ENCODE data around the gene CEBPA. TPM values are rescaled to one million over a fixed set of nuclear protein-coding genes. Genes with fewer than 3 reads are reported as not detected.

Gene CEBPA
- total RNA-seq, 2 experiments from 2014 or later = 0.22 to 0.33 TPM

DNA sequence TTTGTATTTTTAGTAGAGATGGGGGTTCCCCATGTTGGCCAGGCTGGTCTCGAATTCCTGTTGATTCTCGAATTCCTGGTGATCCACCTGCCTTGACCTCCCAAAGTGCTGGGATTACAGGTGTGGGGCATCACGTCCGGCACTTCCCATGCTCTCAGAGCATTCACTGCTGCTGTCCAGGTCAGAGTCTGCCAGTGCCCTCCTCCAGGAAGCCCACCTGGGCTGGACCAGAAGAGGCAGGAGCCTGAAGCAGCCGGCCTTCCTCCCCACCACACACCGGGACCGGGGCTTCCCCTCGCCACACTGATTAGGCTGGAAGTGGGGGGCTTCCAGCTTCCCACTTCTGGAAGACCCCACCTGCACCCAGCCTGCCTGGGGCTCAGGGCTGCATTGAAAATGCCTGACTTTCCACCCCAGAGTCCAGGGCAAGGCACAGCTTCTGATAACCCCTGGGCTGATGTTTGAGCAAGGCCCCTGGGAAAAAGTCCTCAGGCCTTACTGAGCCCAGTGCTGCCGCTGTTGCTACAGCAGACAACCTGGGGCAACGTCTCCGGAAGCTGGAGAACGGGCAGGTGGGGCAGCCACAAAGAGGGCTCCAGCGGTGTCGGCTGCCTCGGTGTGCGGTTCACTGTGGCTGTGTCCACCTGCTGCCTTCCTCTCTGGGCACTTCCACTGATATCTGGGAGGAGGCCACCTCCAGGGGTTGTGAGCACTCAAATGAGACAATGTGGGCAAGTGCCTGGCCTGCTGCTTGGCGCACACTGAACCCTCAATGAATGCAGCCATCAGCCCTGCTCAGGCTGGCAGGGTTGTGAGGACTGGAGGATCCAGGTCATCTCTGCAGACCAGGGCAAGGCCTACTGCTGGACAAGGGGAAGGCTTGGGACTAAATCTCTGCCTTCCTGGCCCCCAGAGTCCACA lies 22.6 kb downstream of the CEBPA start:
- no peak overlapping the region for H3K27ac Mint-ChIP-seq
- H3K4me3 Mint-ChIP-seq = no peak overlapping the region
- ChIA-PET POLR2A (interaction anchor here (1.1 to 1.3 kb wide), 2 partner anchors 44 to 94 kb away, joined by 5 read pairs; partner anchors contain the start of gene CEBPG), CTCF (interaction anchor here (1.0 to 1.6 kb wide), 4 partner anchors 9 to 94 kb away, joined by 3 to 10 read pairs (median 7); partner anchors contain the start of genes CEBPA and CEBPG)
- H3K27me3 Mint-ChIP-seq = no peaks in the 10 kb centered on the region
- DNase-seq = no peak
- intact Hi-C loops (cut with micrococcal nuclease) = loop anchor here (5.0 kb wide), 1 partner anchor 42 kb away; no protein-coding TSS in a partner anchor
- no peaks in the 10 kb centered on the region for H3K36me3 Mint-ChIP-seq
- H3K9me3 Mint-ChIP-seq = no peaks in the 10 kb centered on the region
- H3K4me1 Mint-ChIP-seq (ENCODE audit: low read depth) = peaks cover 12% of the 10 kb centered on the region

DNA sequence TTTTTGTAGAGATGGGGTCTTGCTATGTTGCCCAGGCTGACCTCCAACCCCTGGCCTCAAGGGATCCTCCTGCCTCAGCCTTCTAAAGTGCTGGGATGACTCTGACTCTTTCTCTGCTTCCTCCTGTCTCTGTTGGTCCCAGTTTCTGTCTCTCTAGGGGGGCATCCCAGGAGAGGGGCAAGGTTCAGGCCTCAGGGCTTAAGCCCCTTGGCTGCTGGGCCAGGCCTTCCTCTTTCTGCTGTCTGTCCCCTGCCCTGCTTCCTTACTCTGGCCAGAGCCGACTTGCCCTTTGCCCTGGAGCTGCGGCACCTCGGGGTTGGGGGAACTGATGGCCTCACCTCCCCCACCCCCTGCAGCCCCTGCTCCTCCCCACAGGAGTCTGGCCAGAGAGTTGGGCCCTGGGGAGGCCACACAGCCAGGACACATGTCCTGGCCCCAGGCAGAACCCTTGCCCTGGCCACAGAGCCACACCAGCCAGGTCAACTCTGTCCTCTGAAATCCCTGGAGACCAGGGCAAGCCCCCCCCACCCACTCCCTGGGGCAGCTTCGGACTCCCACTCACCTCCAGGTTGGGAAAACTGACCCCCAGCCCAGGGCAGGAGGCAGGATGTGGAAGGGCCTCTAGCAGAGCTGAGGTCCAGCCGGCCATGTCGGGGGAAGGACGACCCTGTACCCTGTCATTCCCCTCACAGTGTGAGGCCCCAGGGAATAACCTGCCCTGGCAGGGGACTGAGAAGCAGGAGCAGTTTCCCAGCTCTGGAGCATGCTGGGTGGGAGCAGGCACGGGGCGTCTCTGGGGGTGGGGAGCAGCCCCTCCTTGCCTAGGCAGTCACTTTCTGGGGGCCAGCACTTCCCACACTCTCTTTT lies 23.7 kb downstream of the CEBPA start:
- ChIA-PET POLR2A (no interaction called here), CTCF (no interaction called here)
- H3K9me3 Mint-ChIP-seq = no peaks in the 10 kb centered on the region
- DNase-seq = no peak
- intact Hi-C loops (cut with micrococcal nuclease) = no loop called here
- H3K27ac Mint-ChIP-seq = no peak overlapping the region
- H3K4me1 Mint-ChIP-seq (ENCODE audit: low read depth) = peaks cover 19% of the 10 kb centered on the region
- H3K4me3 Mint-ChIP-seq = no peak overlapping the region
- H3K27me3 Mint-ChIP-seq = no peaks in the 10 kb centered on the region
- no peaks in the 10 kb centered on the region for H3K36me3 Mint-ChIP-seq

DNA sequence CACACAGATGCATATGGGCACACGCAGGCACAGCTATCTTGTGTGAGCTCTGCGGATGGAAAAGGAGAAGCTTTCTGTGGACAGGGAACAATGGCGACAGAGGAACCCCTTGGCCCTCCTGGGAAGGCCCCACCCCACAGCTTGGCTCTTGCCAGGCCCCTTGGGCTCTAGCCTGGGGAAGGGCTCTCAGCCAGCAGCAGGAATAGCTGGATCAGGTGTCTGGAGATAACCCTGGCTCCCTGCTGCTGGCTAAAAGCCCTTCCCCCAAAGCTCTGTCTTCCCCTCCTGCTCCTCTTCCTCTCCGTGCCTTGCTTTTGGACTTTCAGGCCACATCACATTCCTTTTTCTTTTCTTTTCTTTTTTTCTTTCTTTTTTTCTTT lies 24.3 kb downstream of the CEBPA start:
- Mint-ChIP-seq H3K36me3 (no peaks in the 10 kb centered on the region), H3K27ac (no peak overlapping the region), H3K9me3 (no peaks in the 10 kb centered on the region), H3K4me3 (no peak overlapping the region), H3K4me1 (ENCODE audit: low read depth) (peaks cover 21% of the 10 kb centered on the region), H3K27me3 (no peaks in the 10 kb centered on the region)
- intact Hi-C loops (cut with micrococcal nuclease) = no loop called here
- no peak for DNase-seq
- POLR2A ChIA-PET = no interaction called here
- CTCF ChIA-PET = no interaction called here

- ChIA-PET CTCF (interaction anchor here (1.0 kb wide), 1 partner anchor 41 kb away, joined by 3 read pairs; no protein-coding TSS in a partner anchor), POLR2A (no interaction called here)
- no peak for DNase-seq
- Mint-ChIP-seq H3K27me3 (no peaks in the 10 kb centered on the region), H3K4me3 (no peak overlapping the region), H3K27ac (no peak overlapping the region), H3K36me3 (no peaks in the 10 kb centered on the region), H3K4me1 (ENCODE audit: low read depth) (peaks cover 23% of the 10 kb centered on the region), H3K9me3 (no peaks in the 10 kb centered on the region)
- intact Hi-C loops (cut with micrococcal nuclease) = no loop called here
Observed at GRCh38 chr19:33277434-33277833, 24.9 kb downstream of the CEBPA start.

DNA sequence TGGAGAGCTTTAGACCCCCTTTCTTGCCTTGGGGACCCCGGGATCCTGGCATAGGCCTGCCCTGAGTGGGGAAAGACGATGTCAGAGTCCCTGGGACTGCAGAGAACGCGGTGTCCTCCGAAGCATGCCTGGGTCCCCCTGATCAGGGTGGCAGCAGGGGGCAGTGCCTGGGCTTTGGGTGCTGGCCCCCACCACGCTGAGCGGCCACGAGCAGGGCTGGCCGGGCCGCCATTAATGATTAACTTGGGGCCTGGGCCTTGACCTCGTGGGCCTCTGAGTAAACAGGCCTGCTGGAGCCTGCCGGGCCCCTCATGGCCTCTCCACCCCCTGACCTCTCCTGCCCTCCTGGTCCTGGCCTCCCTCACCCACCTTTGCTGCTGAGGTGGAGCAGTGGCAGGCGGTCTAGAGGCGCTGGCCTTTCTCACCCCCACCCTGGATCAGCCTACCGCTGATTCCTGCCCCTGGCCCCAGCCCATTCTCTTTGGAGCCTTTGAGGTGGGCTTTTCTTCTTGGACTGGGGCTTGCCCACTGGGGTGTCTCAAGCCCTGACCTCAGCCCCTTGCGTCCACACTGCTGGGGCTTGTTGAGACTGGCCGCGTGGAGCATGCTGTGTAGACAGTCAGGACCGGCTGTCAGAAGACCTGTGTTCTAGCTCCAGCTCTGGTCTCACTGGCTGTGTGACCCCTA lies 26.3 kb downstream of the CEBPA start:
- CTCF ChIA-PET = interaction anchor here (1.2 kb wide), 1 partner anchor 41 kb away, joined by 3 read pairs; no protein-coding TSS in a partner anchor
- intact Hi-C loops (cut with micrococcal nuclease) = no loop called here
- no peak for DNase-seq
- Mint-ChIP-seq H3K36me3 (no peaks in the 10 kb centered on the region), H3K4me3 (no peak overlapping the region), H3K4me1 (ENCODE audit: low read depth) (peaks cover 23% of the 10 kb centered on the region), H3K27ac (no peak overlapping the region), H3K9me3 (no peaks in the 10 kb centered on the region), H3K27me3 (no peaks in the 10 kb centered on the region)
- POLR2A ChIA-PET = no interaction called here

- Mint-ChIP-seq H3K27ac (no peak overlapping the region), H3K27me3 (no peaks in the 10 kb centered on the region), H3K4me3 (no peak overlapping the region), H3K4me1 (ENCODE audit: low read depth) (peaks cover 18% of the 10 kb centered on the region), H3K36me3 (no peaks in the 10 kb centered on the region), H3K9me3 (no peaks in the 10 kb centered on the region)
- DNase-seq = no peak
- intact Hi-C loops (cut with micrococcal nuclease) = no loop called here
- POLR2A ChIA-PET = no interaction called here
- CTCF ChIA-PET = interaction anchor here (1.2 kb wide), 1 partner anchor 40 kb away, joined by 3 read pairs; no protein-coding TSS in a partner anchor
Observed at GRCh38 chr19:33275559-33275932, 26.8 kb downstream of the CEBPA start.

- Mint-ChIP-seq H3K36me3 (no peaks in the 10 kb centered on the region), H3K27ac (no peak overlapping the region), H3K4me1 (ENCODE audit: low read depth) (peaks cover 12% of the 10 kb centered on the region), H3K4me3 (no peak overlapping the region), H3K9me3 (no peaks in the 10 kb centered on the region), H3K27me3 (no peaks in the 10 kb centered on the region)
- ChIA-PET CTCF (interaction anchor here (1.0 to 1.2 kb wide), 2 partner anchors 40 to 141 kb away, joined by 3 read pairs; no protein-coding TSS in a partner anchor), POLR2A (no interaction called here)
- no peak for DNase-seq
- intact Hi-C loops (cut with micrococcal nuclease) = no loop called here
Observed at GRCh38 chr19:33274663-33275558, 27.4 kb downstream of the CEBPA start.

DNA sequence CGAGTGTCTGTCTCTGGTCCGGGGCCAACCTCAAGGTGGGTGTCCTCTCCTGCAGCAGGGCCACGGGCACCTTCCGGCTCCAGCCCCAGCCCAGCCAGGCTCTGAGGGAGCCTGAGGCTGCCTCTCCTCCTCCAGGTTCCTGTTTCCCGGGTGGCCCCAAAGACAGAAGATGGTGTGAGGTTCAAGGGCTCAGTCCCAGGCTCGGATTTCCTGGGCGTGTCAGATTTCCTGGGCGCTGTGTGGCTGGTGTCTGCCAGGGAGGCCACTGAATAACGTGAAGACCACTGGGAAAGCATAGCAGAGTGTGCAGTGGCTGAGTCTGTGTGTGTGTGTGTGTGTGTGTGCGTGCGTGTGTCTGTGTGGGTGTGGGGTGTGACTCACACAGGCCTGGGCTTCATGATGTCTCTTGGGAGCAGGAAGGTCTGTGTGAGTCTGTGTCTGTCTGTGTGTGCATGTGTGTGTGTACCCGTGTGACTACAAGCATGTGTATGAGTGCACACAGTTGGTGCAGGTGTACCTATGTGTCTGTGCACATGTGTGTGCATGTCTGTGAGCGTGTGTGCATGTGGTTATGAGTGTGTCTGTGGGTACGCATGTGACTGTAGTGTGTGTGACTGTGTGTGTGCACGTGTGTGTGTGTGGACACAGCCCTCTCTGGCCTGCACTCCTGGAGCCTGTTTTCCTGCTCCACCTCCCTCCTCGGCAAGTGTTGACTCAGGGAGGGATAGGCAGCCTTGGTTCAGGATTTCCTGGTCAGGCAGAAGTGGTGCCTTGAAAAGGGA lies 28.3 kb downstream of the CEBPA start:
- ChIA-PET CTCF (interaction anchor here (1.0 kb wide), 1 partner anchor 142 kb away, joined by 3 read pairs; no protein-coding TSS in a partner anchor), POLR2A (no interaction called here)
- Mint-ChIP-seq H3K4me1 (ENCODE audit: low read depth) (peaks cover 11% of the 10 kb centered on the region), H3K27me3 (no peaks in the 10 kb centered on the region), H3K9me3 (no peaks in the 10 kb centered on the region), H3K4me3 (no peak overlapping the region), H3K27ac (no peak overlapping the region), H3K36me3 (no peaks in the 10 kb centered on the region)
- DNase-seq = peak; percentile 71
- intact Hi-C loops (cut with micrococcal nuclease) = no loop called here

DNA sequence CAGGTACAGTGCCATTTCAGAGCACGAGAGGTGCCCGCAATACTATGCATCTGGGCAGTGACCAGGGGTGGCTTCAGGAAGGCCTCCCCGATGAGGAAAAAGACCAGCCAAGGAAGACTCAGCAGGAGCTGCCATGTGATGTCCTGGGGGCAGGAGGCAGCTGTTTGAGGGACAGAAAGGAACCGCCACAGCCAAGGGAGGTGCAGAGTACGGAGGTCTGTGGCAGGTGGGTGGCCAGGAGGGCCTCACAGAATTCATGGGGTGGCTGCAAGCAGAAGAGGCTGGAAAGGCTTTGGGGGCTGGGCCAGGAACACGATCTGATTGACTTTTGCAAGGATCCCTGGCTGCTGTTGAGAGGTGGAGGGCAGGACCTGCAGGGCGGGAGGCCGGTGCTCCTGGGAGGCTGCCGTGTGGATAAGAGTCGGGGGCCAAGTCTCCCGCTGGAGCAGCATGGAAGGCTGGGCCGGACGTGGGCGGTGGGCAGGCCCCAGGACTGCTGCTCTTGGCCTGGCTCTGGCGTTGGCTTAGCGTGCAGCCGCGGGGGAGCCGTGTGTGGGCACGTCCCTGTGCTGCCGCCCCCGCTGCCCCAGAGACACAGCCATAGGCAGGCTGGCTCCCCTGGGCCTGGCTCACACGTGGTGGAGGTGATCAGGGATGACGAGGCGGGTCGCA lies 29.1 kb downstream of the CEBPA start:
- H3K27ac Mint-ChIP-seq = no peak overlapping the region
- no peaks in the 10 kb centered on the region for H3K9me3 Mint-ChIP-seq
- CTCF ChIA-PET = no interaction called here
- DNase-seq = no peak
- H3K4me3 Mint-ChIP-seq = no peak overlapping the region
- no peaks in the 10 kb centered on the region for H3K36me3 Mint-ChIP-seq
- intact Hi-C loops (cut with micrococcal nuclease) = no loop called here
- POLR2A ChIA-PET = no interaction called here
- H3K4me1 Mint-ChIP-seq (ENCODE audit: low read depth) = peaks cover 11% of the 10 kb centered on the region
- H3K27me3 Mint-ChIP-seq = no peaks in the 10 kb centered on the region

DNA sequence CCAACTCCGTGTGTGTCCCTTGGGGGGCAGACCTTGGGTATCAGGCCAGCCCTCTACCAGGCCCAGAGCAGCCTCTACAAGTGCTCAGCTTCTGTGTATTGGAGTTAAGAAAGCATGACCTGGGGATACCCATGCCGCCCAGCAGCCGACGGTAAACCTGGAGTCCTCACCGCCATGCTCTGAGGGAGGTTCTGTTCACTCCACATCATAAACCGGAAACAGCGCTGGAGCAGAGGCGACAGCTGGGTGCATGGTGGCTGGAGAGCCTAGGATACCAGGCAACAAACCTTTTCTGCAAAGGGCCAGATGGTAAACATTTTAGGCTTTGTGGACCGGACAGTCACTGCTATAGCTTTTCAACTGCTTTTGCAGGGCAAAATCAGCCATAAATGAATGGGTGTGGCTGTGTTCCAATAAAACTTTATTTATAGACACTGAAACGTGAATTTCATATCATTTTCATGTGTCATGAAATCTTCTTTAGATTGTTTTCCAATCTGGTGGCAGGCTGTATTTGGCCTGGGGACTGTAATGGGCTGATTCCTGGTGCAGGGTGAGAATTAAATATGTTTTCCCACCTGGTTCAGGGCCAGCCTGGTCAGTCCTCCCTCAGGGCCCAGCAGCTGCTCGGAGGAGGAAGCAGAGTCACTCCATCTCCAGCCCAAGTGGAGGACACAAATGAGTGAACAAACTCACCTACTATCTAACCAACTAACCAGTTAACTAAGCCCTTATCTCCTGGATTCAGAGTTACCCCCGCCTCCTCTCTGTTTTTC lies 30.9 kb downstream of the CEBPA start:
- ChIA-PET POLR2A (no interaction called here), CTCF (interaction anchor here (1.0 to 1.5 kb wide), 2 partner anchors 9 to 41 kb away, joined by 3 to 5 read pairs; no protein-coding TSS in a partner anchor)
- Mint-ChIP-seq H3K4me3 (no peak overlapping the region), H3K27ac (no peak overlapping the region), H3K36me3 (no peaks in the 10 kb centered on the region), H3K27me3 (no peaks in the 10 kb centered on the region), H3K9me3 (no peaks in the 10 kb centered on the region), H3K4me1 (ENCODE audit: low read depth) (peaks cover 11% of the 10 kb centered on the region)
- intact Hi-C loops (cut with micrococcal nuclease) = no loop called here
- no peak for DNase-seq
